ENCODE results near the gene DUSP19. TPM values are rescaled to one million over a fixed set of nuclear protein-coding genes. Genes with fewer than 3 reads are reported as not detected.

Gene DUSP19
- total and polyA plus RNA-seq, 2 of the 13 experiments (the other 11 are each of a cell fraction or from before 2014, with no cell fraction given), result 1.3 to 1.9 TPM

- TF ChIP-seq DNMT1 (CRISPR knock-in tag; IDR thresholded peaks at IDR 0.05), result no peak
- TF ChIP-seq MAFF (IDR thresholded peaks at IDR 0.05; ENCODE audit: low read depth, low read length), result no peak
- TF ChIP-seq HOXA3 (CRISPR knock-in tag; IDR thresholded peaks at IDR 0.05), result peak; percentile 81
- peak; percentile 71; the same call in 1 of the 2 replicates for TF ChIP-seq BRD4 (CRISPR knock-in tag; IDR thresholded peaks at IDR 0.05)
- peak; percentile 58; the same call in 1 of the 2 replicates for TF ChIP-seq PHF20 (CRISPR knock-in tag; IDR thresholded peaks at IDR 0.05)
- no peak for TF ChIP-seq PRDM4 (CRISPR knock-in tag; IDR thresholded peaks at IDR 0.05; ENCODE audit: borderline replicate concordance)
- TF ChIP-seq U2AF1 (optimal IDR thresholded peaks at IDR 0.05; ENCODE audit: low read depth, low read length), result no peak
- TF ChIP-seq MED1 (CRISPR knock-in tag; IDR thresholded peaks at IDR 0.05), result peak; percentile 81
- TF ChIP-seq MED8 (CRISPR knock-in tag; IDR thresholded peaks at IDR 0.05; ENCODE audit: insufficient replicate concordance), result peak; percentile 32
- TF ChIP-seq PREB (CRISPR knock-in tag; IDR thresholded peaks at IDR 0.05), result 0 out of 2 replicates have a peak, but pooled peaks have one; percentile 56
- peak; percentile 19; the same call in 1 of the 2 replicates for TF ChIP-seq ZNF24 (IDR thresholded peaks at IDR 0.05)
- peak; percentile 59; the same call in 1 of the 2 replicates for TF ChIP-seq ZNF281 (CRISPR knock-in tag; IDR thresholded peaks at IDR 0.05; ENCODE audit: borderline replicate concordance)
- TF ChIP-seq ZBTB8A (CRISPR knock-in tag; IDR thresholded peaks at IDR 0.05; ENCODE audit: borderline replicate concordance, low read depth), result 0 out of 2 replicates have a peak, but pooled peaks have one; percentile 4
- no peak; the same call in 1 of the 2 replicates for TF ChIP-seq ZNF367 (CRISPR knock-in tag; IDR thresholded peaks at IDR 0.05; ENCODE audit: borderline replicate concordance)
- TF ChIP-seq TRAFD1 (CRISPR knock-in tag; IDR thresholded peaks at IDR 0.05; ENCODE audit: borderline replicate concordance), result 0 out of 2 replicates have a peak, but pooled peaks have one; percentile 25
- no peak; the same call in 1 of the 2 replicates for TF ChIP-seq ZNF543 (CRISPR knock-in tag; IDR thresholded peaks at IDR 0.05)
These were observed 39.9 kb upstream of the DUSP19 start, which contains the start of gene NCKAP1 (continued) for GRCh38 chr2:183038341-183039300.
